ENCODE results near the gene SAV1. TPM values are rescaled to one million over a fixed set of nuclear protein-coding genes. Genes with fewer than 3 reads are reported as not detected.
"Not testable (repeated sequence)": the region's sequence is repeated elsewhere in the genome, so short reads cannot be mapped to it uniquely, and the experiment has no call there.

SAV1 gene
- total RNA-seq, 1 donor from 2014 or later, result 7.7 TPM

DNA sequence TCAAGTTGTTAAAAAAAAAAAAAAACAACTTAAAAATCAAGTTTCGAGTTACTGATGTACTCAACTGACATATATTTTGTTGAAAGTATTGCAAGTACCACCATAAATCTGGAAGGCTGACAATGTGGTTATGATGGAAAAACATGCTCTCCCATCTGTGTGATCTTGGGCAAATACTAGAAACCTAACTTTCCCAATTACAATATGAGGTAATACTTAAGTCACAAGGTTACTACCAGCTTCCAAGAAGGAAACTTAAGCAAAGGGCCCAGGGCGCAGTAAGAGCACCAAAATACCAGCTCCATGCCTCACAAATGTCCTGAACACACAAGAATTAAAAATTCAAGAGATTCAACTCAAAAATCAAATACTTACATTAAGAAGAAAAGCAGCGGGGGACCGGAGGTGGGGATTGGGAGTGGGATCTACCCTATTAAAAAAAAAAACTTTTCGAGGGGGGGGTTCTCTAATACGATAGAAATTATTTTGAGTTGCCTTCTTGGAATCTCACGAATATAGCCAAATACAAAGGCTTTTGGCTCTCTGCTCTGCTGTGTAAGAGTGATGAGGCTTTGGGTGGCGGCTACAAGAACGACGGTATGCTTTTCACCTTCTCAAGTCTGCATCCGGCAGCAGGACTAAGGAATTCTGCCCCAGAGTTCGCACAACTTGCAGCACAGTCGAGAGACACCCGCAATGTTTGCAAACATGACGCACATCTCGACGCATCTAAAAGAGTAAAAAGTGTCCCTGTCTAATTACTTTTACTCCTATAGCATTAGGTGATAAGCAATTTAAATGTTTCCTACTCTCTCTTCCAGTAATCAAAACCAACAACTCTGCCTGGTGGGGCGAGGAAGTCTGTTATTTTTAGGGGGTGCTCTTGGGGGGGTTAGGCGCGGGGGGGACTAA is 1.1 kb downstream of the SAV1 start:
- ATAC-seq, result peak; percentile 6

GRCh38 chr14:50665300-50665699 is 2.8 kb downstream of the SAV1 start:
- not testable (repeated sequence) for DNase-seq (ENCODE audit: low spot score); ATAC-seq

More for the DNA sequence above, 1.1 kb downstream of the SAV1 start:
- no peak for DNase-seq (ENCODE audit: low spot score)

DNA sequence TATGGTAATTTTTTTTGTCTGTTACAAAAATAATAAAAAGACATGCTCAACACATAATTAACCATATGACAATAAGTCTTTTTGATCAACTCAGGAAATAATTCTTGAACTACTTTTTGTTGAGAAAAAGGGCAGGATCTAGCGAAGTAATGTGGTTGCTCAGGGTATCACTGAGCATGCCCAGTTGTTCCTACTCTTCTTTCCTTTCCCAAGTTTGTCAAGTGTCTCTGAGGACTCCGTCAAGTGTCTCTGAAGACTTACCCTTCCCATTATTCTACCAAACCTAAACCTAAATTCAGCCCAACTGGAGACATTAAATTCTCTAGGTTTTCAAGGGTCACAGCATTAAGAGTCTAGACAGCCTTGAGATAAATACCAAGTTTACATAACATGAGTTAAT is 3.5 kb downstream of the SAV1 start:
- not testable (repeated sequence) for ATAC-seq; DNase-seq (ENCODE audit: low spot score)

DNA sequence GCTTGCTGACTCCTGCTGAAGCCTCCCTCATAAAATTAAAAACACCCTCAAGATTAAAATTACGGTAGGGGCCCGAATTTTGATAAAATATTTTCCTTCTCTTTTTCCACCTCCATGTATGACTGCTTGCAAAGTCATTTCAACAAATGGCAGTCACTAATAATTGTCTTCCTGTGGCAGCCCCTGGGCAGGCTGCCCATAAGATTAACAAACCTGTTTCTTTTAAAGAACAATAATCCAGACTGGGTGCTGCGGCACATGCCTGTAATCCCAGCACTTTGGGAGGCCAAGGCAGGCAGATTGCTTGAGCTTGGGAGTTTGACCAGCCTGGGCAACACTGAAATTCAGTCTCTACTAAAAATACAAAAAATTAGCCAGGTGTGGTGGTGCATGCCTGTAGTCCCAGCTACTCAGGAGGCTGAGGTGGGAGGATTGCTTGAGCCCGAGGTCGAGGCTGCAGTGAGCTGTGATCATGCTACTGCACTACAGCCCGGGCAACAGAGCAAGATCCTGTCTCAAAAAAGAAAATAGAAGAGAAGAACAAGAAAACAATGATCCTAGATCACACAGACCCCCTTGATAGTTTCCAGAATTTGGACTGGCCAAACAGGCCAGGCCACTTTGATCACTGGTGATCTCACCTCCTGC is 8.7 kb downstream of the SAV1 start:
- ATAC-seq (peak; percentile 26), DNase-seq (ENCODE audit: low spot score) (no peak)

DNA sequence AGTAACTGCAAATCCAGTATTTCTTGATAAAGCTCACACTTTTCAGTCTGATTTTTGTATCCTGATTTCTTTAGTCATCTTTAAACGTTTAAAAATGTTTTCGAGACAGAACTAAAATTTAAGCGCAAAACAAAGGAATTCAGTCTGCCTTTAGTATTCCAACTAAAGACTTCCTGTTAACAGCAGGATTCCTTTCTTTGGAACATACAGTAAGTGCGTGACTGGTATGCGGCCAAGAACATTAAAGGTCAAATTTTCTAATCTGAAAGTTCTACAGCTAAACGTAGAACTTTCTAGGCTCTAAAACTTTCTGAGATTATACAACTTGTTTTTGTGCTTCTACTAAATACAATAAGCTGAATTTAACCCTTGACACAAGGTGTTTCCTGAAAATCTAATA is 9.9 kb downstream of the SAV1 start:
- DNase-seq (ENCODE audit: low spot score) (no peak), ATAC-seq (peak; percentile 77)

DNA sequence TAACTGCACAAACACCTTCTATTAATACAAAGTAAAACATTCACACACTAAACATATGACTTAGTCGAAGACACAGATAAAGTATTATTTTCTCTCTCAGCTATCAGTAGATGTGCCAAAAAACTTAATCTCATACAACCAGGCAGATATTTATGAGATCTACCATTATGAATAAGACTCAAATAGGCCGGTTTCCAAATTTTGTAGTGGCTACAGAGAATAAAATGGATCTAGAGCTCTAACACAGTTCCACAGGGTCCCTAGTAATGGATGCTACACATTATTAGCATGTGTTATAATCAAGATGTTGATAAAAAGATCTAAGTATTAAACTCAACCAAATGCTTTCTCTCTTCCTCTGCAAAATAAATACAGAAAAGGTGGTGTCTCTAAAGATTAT is 10.4 kb downstream of the SAV1 start:
- peak; percentile 13 for ATAC-seq
- no peak for DNase-seq (ENCODE audit: low spot score)

GRCh38 chr14:50656776-50657175 is 11.3 kb downstream of the SAV1 start:
- DNase-seq (ENCODE audit: low spot score) (no peak), ATAC-seq (no peak)

DNA sequence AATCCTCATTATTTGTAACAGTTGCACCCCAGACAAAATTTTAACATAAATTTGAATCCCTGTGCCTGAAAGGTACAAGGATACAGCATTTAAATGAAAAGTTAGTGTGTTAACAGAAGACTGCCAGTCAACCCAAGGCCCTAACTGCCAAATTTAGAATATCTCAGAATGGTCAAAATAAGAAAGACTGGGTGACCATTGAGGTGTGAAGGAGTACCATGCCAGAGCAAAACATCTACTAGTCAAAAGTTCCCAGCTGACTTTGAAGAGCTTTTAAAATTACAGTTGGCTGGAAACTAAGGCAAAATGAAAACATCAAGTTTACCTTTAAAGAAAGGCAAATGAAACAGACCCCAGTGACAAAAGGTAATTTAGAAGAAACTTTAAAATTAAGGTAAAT is 18.4 kb downstream of the SAV1 start:
- no peak for ATAC-seq
- DNase-seq (ENCODE audit: low spot score), result no peak

- ATAC-seq (no peak), DNase-seq (ENCODE audit: low spot score) (no peak)
These were observed 20.4 kb downstream of the SAV1 start for GRCh38 chr14:50647753-50648152.

GRCh38 chr14:50647282-50647681 is 20.8 kb downstream of the SAV1 start:
- DNase-seq (ENCODE audit: low spot score), result no peak
- ATAC-seq, result no peak

GRCh38 chr14:50635141-50635540 is 33.0 kb downstream of the SAV1 start:
- ATAC-seq, result no peak

DNA sequence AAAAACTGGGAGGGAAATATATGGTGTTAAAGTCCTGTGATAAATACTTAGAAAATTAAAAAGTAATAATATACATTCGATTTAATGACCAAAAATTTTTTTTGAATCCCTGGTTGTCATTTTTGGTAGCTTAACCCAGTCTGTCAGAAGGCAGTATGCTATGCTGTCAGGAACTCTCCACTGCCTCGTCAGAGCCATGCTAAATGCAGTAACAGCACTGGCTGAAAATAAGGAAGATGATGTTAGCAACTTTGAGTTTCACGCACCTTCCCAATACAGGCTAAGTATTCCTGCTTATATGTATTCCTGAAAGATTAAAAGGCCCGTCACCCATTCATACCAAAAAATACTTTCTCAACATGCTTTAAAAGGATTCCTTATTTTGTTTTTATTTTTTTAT is 34.2 kb downstream of the SAV1 start:
- no peak for ATAC-seq
- DNase-seq (ENCODE audit: low spot score), result no peak

More at GRCh38 chr14:50635141-50635540, 33.0 kb downstream of the SAV1 start:
- DNase-seq (ENCODE audit: low spot score), result no peak

DNA sequence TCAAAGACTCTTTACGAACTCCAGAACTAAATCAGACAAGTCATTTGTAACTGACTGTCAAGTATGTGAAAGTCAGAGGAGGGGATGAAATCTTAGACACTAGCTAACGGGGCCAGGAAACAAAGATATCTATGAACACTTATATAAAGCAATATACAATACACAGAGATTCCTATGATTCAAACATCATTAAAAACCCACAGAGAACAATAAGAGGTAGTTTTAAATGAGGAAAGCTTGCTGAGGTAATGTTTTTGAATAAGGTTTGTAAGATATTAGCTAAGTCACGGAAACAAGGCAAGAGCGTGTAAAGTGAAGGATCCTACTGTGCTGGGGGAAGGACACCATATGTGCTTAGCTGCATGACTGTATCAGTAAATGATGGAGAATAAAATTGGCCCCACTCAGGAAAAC is 36.7 kb downstream of the SAV1 start:
- no peak for ATAC-seq

GRCh38 chr14:50624947-50625346 is 43.2 kb downstream of the SAV1 start:
- not testable (repeated sequence) for ATAC-seq; DNase-seq (ENCODE audit: low spot score)

More for the DNA sequence above, 36.7 kb downstream of the SAV1 start:
- DNase-seq (ENCODE audit: low spot score), result no peak

DNA sequence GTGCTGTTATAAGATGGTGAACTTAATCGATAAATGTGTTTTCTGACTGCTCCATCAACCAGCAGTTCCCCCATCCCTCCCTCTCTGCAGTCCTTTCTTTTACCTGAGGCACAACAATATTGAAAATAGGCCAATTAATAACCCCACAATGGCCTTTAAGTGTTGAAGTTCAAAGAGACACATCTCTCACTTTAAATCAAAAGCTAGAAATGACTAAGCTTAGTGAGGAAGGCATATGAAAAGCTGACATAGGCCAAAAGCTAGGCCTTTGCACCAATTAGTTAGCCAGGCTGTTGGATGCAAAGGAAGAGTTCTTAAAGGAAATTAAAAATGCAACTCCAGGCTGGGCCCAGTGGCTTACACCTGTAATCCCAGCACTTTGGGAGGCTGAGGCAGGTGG is 43.7 kb downstream of the SAV1 start:
- no peak for ATAC-seq
- no peak for DNase-seq (ENCODE audit: low spot score)

DNA sequence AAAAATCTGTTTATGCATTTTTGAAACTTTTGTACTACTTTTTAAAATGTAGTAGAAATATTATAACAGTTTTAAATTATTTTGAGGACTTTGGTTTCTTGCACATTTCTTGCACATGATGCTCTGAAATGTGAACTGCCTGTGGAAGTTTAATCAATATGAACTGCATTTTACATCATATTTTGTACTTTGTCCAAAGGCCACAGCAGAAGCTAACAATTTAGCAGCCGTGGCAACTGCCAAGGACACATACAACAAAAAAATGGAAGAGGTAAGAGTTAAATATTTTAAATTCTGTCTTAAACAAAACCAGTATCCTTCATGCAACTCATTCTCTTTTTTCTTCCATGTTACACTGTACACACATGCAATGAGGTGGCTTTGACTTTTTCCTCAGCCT is 45.1 kb downstream of the SAV1 start:
- ATAC-seq (no peak), DNase-seq (ENCODE audit: low spot score) (no peak)

DNA sequence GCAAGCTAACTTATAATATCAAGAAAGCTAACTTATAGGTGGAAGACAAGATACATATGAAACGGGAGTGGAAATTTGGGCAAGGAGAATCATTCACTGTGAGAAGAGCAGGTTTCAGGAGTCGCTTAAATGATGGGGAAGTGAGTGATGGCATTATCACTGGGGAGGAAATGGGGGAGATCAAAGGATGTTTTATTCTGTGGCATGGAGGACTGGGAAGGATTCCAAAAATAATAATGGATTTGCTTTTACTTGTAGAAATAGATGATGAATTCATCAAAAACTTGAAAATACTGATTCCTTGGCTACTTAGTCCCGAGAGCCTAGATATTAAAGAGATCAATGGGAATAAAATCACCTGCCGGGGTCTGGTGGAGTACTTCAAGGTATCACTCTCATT is 47.8 kb downstream of the SAV1 start:
- DNase-seq (ENCODE audit: low spot score), result no peak
- ATAC-seq, result no peak

GRCh38 chr14:50619569-50620141 is 48.5 kb downstream of the SAV1 start:
- DNase-seq (ENCODE audit: low spot score), result no peak
- ATAC-seq, result peak; percentile 90

GRCh38 chr14:50616275-50616674 is 51.8 kb downstream of the SAV1 start:
- DNase-seq (ENCODE audit: low spot score) (no peak), ATAC-seq (no peak)

GRCh38 chr14:50615552-50615951 is 52.6 kb downstream of the SAV1 start:
- DNase-seq (ENCODE audit: low spot score) (no peak), ATAC-seq (no peak)

- DNase-seq (ENCODE audit: low spot score) (no peak), ATAC-seq (no peak)
These were observed 53.0 kb downstream of the SAV1 start for GRCh38 chr14:50615056-50615455.

DNA sequence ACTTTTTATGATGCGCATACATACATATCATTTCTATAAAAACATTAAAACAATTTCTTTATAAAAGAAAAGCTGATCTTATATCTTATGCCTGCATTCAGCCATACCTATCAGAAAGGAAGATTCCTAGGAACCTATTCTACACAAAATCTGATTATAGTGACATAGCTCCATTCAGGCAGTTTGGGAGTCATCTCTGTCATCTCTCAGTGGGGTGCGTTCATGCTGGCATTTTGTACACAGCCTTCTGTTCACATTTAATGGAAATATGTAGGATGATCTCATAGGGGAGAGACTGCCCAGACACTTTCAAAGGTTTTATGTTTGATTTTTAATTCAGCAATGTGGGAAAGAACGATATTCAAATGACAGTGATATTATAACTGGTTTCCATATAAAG is 55.3 kb downstream of the SAV1 start:
- DNase-seq (ENCODE audit: low spot score) (no peak), ATAC-seq (no peak)
